NCI-H446 treated with DMSO at 0.1 percent for 48 hours (cell line): ENCODE data around the gene FRMD4A.
"Not testable (repeated sequence)": the region's sequence is repeated elsewhere in the genome, so short reads cannot be mapped to it uniquely, and the experiment has no call there.

ENCODE experiments used
- DNase-seq: peaks from one replicate; lab custom pipeline; 2025; lab: John Stamatoyannopoulos, UW

Gene FRMD4A

DNA sequence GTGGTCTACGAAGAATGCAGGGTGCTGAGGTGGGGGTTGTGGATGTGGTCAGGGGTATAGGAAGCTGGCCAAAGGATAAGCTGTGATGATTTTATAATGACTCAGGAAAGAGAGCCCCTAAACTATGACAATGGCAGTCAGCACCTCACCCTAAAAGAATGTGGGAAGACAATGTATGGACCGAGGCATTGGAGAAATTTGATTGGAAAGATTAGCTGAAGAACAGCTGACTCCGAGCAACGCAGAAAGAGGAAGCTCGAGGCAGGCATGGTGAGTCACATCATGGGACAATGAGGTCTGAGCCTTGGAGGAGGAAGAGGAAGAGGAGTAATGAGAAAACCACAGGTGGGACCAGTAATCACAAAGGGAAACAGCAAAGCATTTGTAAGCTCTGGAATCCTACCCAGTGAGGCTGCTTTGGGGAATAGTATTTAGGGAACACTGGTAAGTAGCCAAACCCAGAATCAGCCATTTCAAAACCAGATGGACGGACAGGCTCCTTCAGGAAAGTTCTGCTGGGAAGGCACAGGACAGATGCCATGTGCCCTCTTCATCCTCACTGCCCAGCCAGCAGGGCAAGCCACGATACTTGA, 448.5 kb downstream of the FRMD4A start:
- no peak for DNase-seq

DNA sequence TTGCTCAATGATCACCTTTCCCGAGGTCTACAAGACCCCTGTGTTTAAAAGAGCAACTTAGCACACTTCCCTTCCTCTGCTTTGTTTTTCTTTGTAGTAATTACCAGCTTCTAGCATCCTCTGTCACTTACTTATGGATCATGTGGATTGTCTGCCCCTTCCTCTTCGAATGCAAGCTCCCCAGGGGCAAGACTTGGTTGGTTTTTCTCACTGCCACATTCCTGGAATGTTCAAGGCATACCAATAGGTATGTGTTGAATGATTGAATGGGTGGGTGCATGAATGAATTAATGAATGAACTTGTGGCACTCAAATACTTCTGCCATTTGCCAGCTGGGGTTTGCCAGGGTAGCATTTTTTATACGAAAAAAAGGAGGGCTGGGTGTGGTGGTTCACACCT, 450.0 kb downstream of the FRMD4A start:
- no peak for DNase-seq

DNA sequence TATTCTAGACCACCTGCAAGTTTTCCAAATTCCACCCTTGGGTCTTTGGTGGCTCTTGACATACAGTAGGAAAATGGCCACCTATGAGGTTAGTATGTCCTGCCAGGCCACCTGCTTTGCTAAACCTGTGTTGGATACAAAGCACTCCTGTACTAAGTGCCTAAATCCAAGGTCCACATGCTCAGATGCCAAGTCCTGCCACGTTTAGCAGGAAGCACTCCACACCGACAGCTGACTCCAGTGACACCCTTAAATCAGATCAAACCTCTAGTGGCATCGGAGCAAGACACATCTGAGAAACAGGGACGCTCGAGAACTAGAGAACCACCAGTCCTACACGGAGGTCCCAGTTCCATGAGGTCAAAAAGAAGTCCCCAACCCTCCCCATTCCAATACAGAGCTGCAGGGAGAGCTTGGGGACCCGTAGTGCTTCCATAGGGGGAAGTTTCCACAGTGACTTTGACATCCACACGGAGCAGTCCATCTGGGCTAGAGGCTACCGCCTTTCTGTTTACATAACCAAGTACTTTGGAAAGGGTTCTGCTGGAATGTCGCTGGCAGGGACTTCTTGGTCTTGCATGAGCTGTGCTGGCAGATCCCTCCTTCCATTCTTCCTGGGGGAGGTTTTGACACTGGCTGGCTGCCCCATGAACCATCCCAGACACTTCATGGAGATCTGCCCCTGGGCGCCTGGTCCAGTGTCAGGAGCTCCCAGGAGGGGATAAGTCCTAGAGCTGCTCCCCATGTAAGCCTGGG, 453.4 kb downstream of the FRMD4A start:
- DNase-seq = no peak

DNA sequence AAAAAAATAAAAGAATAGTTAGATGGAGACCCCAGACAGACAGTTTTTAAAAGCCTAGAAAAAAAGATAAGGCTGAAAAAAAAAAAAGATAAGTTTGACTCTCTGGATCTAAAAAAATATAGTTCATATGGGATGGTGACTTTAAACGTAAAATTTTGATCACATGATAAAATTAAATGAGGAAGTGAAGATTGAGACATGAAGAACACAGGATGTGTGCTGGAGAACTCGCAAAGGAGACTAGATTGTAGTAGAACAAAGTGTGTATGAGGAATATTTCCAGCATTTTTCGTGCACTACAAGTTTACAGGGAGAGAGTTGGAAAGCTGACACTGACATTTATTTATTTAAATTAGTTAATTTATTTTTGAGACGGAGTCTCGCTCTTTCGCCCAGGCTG, 457.5 kb downstream of the FRMD4A start:
- DNase-seq = no peak

DNA sequence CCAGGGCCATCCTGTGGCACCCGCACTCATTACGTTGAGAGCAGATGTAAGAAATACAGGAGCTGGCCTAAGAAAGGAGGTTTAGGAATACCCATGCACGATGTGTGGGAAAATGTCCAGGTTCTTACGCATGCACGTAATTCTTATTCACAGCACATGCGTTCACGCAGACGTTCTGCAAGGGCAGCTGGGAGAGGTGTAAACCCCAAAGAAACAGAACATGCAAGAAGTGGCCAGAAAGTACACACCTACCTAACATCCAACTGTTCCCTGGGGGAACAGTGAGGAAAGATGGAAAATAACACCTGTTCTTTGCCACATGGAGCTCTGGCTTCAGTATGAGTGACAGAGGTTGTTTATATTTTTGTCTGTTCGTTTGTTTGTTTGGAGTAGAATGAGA, 458.3 kb downstream of the FRMD4A start:
- DNase-seq = no peak

DNA sequence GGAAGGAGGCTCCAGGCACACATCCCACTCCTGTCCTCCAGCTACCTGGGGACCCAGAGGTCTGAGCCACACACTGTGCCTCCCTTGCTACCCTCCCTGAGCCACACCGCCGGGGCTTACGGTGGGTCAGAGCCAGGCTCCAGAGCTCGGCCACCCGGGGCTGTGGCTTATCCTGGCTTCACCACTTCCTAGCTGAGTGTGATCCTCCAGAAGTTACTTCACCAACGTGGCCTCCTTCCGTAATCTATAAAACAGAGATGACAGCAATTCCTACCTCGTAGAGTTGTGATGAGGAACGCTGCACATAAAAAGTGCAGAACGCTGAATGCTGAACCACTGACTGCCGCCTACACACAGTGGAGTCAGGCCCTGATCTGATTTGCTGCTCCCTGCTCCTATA, 458.9 kb downstream of the FRMD4A start:
- DNase-seq = no peak

DNA sequence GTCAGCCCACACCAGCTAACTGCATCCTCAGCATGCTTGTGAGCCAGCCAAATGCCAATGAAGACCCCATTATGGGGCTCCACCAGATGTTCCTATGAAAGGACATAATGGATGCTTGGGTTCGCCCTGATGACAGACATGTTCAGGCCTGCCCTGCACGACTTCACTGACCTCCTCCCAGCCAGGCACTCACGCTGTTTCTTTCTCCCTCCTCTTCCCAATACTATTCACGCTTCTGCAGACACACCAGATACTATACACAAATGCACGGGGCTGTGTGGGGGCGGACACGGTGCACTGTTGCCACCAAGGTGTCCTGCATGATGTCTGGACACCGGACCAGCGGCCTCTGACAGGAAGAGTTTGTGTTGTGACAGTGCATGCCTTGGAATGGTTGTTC, 459.7 kb downstream of the FRMD4A start:
- DNase-seq = no peak

DNA sequence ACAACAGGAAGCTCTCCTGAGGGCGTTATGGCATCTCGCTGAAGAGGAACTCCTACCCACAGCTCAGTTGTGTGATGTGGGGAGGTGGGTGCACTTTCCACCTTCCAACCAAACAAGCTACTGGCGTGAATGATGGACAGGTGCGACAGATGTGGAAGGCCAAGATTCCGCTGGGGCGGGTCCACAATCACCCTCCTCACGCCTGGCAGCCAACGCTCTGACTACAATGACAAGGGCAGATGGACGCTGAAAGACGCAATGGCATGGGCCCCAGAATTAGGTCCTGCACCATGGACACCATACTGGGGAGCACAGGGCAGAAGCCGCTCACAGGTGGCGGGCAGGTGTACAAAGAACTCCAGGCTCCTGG, 461.4 kb downstream of the FRMD4A start:
- DNase-seq = no peak

DNA sequence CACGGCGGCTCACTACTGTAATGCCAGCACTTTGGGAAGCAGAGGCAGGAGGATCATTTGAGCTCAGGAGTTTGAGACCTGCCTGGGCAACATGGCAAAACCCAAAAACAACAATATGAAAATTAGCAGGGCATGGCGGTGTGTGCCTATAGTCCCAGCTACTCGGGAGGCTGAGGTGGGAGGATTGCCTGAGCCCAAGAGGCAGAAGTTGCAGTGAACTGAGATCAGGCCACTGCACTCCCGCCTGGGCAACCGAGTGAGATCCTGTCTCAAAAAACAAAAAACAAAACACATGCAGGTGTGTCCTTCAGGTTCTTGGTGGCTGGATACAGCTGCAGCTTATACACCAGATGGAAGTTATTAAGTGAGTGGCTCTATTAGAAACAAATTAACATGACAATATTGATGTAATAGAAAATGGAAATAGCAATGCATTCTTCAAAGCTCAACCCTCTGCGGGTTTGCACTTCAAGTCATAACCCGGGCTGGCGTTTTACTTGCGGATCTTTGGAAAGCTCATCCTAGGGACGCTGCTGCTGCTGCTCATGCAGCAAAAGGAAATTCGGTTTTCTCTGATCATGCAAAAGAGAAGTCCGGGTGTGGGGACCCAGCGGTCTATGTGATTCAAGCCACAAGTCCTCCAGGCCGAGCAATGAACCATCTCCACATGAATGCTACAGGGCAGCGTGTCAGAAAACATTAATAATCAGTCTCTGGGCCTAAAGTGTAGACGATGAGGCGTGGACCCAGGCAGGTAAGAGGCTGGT, 462.0 kb downstream of the FRMD4A start:
- no peak for DNase-seq

DNA sequence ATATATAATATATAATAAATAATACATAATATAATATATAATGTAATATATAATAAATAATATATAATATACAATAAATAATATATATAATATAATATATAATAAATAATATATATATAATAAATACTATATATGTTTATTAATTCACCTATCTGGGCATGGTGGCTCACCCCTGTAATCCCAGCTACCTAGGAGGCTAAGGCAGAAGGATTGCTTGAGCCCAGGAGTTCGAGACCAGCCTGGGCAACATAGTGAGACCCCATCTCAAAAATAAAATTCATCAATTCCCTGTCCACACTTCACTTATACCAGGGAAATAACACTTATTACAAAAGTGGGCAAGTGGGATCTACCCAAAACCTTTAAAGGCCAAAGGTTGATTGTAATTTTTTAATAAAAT, 462.9 kb downstream of the FRMD4A start:
- DNase-seq = no peak

DNA sequence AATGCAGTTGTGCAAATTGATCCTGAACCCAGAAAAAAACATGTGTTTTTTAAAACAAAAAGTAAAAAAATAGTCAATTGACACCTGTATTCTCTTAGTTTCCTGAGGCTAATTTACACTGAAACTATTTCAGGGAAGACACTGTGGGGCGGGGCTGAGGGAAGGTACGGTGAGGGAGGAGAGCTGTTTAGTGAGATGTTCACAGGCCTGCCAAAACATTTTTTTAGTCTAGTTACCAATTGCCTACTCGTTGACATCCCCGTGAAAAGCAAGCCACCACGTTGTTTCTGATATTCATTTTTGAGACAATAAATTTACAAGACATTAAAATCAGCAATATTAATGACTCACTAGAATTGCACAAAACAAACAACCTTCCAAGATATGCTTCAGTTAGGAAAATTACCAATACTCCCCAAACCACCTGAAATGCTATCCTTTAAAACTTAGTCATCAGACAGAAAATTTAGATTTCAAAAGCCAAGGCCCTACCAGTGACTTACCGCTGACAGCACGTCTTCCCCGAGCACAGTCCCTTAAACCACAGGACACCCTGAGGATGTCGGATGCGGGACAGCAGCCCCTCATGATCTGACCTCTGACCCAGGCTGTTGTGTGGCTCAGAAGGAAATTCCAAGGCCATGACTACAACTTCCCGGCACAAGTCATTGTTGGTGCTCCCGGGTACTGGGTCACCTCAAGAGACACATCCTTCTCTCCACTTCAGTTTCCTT, 464.8 kb downstream of the FRMD4A start:
- no peak for DNase-seq

DNA sequence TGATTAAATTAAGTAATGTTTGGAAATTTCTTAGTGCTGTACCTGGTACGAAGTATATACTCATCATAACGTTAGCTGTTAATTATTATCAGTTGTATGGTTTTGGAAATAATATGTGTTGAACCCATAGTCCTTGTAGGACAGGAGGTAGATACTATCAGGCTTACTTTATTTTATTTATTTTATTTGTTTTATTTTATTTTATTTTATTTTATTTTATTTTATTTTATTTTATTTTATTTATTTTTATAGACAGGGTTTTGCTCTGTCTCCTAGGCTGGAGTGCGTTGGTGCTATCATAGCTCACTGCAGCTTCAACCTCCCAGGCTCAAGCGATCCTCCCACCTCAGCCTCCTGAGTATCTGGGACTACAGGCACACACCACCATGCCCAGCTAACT, 465.5 kb downstream of the FRMD4A start:
- DNase-seq = not testable (repeated sequence)

DNA sequence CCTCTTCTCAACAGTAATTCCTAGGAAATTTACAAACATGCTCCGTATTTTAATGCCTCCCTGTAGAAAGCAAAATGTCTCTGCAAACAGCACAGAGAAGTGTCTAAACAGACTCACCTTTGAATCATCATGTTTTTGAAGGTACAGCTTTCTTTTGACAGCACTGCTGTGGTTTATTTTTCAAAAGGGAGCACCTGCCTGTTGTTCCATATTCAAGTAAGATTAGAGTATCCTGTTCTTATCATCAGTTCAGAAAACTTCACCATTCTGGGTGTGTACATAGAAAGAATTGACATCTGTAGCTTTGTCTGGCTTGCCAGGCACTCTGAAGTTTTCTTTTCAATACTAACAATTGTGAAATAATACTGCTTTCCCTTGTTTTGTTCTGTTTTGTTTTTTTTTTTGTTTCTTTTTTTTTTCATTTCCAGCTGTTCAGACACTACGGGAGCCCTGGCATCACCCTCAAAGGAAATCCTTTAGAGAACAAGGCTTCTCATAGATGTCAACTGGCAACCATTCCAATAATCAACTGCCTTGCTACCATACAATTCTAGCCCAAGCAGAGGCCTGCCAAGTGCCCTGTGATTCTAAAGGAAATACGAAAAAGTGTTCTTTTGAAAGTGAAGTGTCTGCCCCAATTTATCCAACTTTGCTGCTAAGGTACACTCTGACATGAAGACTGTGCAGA, 468.0 kb downstream of the FRMD4A start:
- no peak for DNase-seq

DNA sequence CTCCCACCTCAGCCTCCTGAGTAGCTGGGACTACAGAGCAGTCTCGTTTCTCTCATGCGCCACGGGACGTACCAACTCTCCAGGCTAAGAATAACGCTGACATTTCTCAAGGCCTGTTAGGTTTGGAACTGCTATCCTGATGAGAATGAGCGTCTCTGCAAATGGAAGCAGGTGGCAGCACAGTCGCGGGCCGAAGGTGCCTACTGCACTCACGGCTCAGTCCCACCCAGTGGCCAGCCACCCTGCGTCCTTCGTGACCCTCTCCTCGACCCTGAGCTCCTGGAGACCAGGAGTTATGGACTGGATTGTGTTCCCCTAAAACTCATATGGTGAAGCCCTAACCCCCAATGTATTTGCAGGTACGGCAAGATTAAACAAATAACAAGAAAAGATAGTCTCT, 469.8 kb downstream of the FRMD4A start:
- no peak for DNase-seq

DNA sequence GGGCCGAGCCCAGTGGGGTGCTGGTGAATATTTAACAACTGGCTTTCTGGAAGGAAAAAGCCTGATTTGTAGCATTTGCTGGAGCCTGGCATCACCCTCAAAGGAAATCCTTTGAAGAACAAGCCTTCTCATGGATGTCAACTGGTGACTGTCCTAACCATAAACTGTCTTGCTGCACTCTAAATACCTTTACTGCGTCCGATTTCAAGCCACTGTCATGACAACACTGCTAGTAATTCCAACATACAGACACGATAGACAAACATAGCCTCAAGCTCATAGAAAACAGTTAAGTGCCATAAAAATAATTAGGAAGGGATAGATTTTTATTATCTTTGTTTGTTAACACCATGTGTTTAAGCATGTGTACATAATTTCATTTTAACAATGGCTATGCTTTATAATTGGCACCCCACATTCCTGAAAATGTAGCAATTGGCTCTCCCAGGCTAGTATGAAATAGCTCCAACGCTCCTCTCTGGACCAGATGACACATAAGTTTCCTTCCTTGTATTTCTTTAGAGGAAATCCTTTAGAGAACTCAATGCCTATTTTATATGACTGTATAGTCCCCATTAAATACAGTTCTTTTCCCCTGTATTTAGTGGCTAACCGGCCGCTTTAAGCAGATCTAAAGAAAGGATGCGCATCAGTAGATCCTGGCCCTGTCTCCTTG, 470.6 kb downstream of the FRMD4A start:
- no peak for DNase-seq

DNA sequence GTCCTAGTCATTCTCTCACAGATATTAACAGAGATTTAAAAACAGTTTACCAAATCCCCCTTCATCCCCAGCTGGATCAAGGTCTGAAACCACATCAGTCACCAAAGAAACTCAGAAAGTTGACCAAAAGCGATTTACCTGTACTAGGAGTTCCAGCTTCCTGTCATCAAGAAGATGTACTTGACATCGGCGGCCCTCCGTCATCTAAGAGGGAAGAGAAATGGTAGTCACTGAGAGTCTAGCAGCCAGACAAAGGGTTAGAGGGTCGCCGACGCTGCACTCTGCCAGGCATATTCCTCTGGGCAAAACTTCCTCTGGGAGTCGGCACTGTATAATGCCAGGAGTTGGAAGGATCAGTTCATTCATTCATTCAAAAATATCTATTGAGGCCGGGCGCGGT, 472.0 kb downstream of the FRMD4A start:
- DNase-seq = no peak

DNA sequence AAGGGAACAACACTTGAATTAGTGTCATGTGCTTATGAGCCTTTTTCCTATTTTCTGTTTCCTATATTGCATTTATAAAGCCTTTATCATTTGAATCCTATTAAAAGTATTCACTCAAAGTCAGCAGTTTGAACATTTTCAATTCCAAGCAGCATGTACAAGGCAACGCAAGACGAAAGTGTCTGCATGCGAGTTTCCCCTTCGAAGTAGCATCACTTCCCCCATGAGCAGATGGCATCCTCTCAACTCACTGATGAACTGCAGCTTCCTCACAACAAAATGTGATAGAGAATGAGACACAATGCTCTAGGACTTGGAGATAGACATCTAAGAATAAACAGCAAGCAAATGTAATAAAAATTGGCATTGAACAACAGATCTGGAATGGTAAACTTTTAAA, 473.3 kb downstream of the FRMD4A start:
- no peak for DNase-seq

DNA sequence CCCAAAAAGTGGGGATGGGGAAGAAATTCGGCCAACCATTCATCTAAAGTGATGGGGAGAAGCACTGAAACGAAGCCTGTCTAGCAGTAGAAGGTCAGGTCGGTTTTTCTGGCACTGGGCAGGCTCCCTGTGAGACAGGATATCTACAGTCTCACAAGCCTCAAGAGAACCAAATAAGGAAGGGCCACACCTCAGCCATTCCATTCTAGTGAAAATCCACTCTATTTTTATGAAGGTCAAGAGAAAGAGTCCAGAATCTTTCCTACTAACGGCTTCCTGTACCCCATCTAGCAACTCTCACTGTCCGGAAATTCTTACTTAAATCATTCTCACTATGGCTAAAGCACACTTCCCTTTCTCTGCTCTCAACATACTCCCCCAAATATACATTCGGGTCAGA, 476.9 kb downstream of the FRMD4A start:
- no peak for DNase-seq

DNA sequence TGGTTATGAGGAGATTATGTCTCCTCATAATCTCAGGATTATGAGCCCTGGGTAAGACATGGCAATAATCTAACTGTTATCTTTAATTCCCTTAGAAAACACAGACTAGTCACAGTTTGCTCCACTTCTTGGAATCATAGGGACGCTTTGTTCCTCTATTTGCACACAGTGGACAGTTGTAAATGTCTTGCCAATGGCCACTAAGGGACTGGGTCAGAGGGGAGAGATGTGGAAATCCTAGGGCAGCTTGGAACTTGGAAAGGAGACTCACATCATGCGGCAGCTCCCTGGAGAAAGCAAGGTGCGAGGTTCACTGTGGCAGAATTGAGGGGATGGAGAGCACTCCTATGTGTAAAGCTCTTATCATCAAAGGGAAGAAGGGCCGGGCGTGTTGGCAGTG, 477.9 kb downstream of the FRMD4A start:
- no peak for DNase-seq

DNA sequence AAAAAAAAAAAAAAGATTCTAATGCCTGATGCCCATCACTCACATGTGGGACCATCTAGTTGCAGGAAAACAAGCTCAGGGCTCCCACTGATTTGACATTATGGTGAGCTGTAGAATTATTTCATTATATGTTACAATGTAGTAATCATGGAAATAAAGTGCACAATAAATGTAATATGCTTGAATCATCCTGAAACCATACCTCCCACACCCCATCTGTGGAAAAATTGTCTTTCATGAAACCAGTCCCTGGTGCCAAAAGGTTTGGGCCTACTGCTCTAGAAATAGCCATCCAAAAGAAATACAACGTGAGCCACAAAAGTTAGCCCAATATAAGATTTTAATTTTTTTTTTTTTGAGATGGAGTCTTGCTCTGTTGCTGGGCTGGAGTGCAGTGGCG, 478.8 kb downstream of the FRMD4A start:
- DNase-seq = no peak
